HEK293 (cell line): Measurements from ENCODE around the gene SRP14.
A peak's percentile ranks its signal among the peaks of the same experiment; 100 is the strongest.

Experiments used
- CTCF ChIA-PET: fragments of 350-600 bp; formaldehyde crosslinking; extraction: SDS; loops from one replicate; lab custom pipeline; 2021; ENCODE audit warnings: antibody characterized with exemption; lab: Yijun Ruan, JAX
- POLR2A ChIA-PET: fragments of 300-600 bp; formaldehyde crosslinking; extraction: SDS; loops from one replicate; lab custom pipeline; 2020; ENCODE audit warnings: antibody characterized with exemption, inconsistent platforms; lab: Yijun Ruan, JAX
- H3K27ac ChIP-seq: fragments of 200-500 bp; sonication (Bioruptor generic); 2 replicates; pipeline ENCODE4 v1.5.1; 2014; ENCODE audit warnings: low read depth, low read length, control low read depth, inconsistent platforms; ENCODE audit errors: extremely low read depth
- H3K36me3 ChIP-seq, 2 experiments: fragments of 200-500 bp in 1 of 2; sonication (Bioruptor generic) in 1 of 2; 1 replicate in 1 of 2; 2 replicates in 1 of 2; pipeline ENCODE4 v1.5.1; 2014 to 2017; ENCODE audit warnings: inconsistent platforms in 2 of 2, low read length in 2 of 2; ENCODE audit not compliant: control insufficient read depth in 2 of 2, insufficient read depth in 1 of 2
- H3K4me1 ChIP-seq: fragments of 200-500 bp; sonication (Bioruptor generic); 2 replicates; pipeline ENCODE4 v1.5.1; 2014; ENCODE audit warnings: mild to moderate bottlenecking, low read length, inconsistent platforms; ENCODE audit not compliant: control insufficient read depth, insufficient read depth
- H3K4me3 ChIP-seq: 2 replicates; pipeline ENCODE4 v1.5.1; 2011; ENCODE audit warnings: low read depth, mild to moderate bottlenecking, control low read depth, low read length, moderate library complexity
- H3K9me3 ChIP-seq: fragments of 200-500 bp; sonication (Bioruptor generic); 2 replicates; pipeline ENCODE4 v1.5.1; 2014; ENCODE audit warnings: low read depth, low read length, inconsistent platforms; ENCODE audit not compliant: control insufficient read depth, insufficient read depth
- FEZF1 ChIP-seq: fragments of 450-650 bp; formaldehyde crosslinking; IDR thresholded peaks from 2 replicates; pipeline ENCODE4 v1.5.1; 2016; ENCODE audit warnings: missing biosample characterization, missing genetic modification characterization
- KLF16 ChIP-seq: fragments of 450-650 bp; formaldehyde crosslinking; IDR thresholded peaks from 2 replicates; pipeline ENCODE4 v1.5.1; 2017; ENCODE audit warnings: missing biosample characterization, missing genetic modification characterization
- OSR2 ChIP-seq: fragments of 450-650 bp; formaldehyde crosslinking; IDR thresholded peaks from 2 replicates; pipeline ENCODE4 v1.5.1; 2016; ENCODE audit warnings: missing biosample characterization, missing genetic modification characterization
- OVOL3 ChIP-seq: fragments of 450-650 bp; formaldehyde crosslinking; IDR thresholded peaks from 2 replicates; pipeline ENCODE4 v1.5.1; 2016; ENCODE audit warnings: missing biosample characterization, missing genetic modification characterization
- SP7 ChIP-seq: fragments of 450-650 bp; formaldehyde crosslinking; IDR thresholded peaks from 2 replicates; pipeline ENCODE4 v1.5.1; 2016; ENCODE audit warnings: missing biosample characterization, missing genetic modification characterization
- WT1 ChIP-seq: fragments of 450-650 bp; formaldehyde crosslinking; IDR thresholded peaks from 2 replicates; pipeline ENCODE4 v1.5.1; 2016; ENCODE audit warnings: missing biosample characterization, missing genetic modification characterization
- ZBTB17 ChIP-seq: fragments of 450-650 bp; formaldehyde crosslinking; IDR thresholded peaks from 2 replicates; pipeline ENCODE4 v1.5.1; 2016; ENCODE audit warnings: missing biosample characterization, missing genetic modification characterization
- ZBTB48 ChIP-seq: fragments of 450-650 bp; formaldehyde crosslinking; IDR thresholded peaks from 2 replicates; pipeline ENCODE4 v1.5.1; 2016; ENCODE audit warnings: missing biosample characterization, missing genetic modification characterization
- ZBTB8A ChIP-seq: fragments of 450-650 bp; formaldehyde crosslinking; IDR thresholded peaks from 2 replicates; pipeline ENCODE4 v1.5.1; 2016; ENCODE audit warnings: missing biosample characterization, missing genetic modification characterization
- ZEB2 ChIP-seq: fragments of 450-650 bp; formaldehyde crosslinking; IDR thresholded peaks from 2 replicates; pipeline ENCODE4 v1.5.1; 2016; ENCODE audit warnings: missing biosample characterization, missing genetic modification characterization
- ZNF174 ChIP-seq: fragments of 450-650 bp; formaldehyde crosslinking; IDR thresholded peaks from 2 replicates; pipeline ENCODE4 v1.5.0; 2017; ENCODE audit warnings: missing biosample characterization, mild to moderate bottlenecking, missing genetic modification characterization
- ZNF202 ChIP-seq: fragments of 450-650 bp; formaldehyde crosslinking; IDR thresholded peaks from 2 replicates; pipeline ENCODE4 v1.5.1; 2016; ENCODE audit warnings: missing biosample characterization, missing genetic modification characterization, borderline replicate concordance
- ZNF274 ChIP-seq, 2 experiments: fragments of 200-500 bp in 1 of 2; fragments of 450-650 bp in 1 of 2; sonication (Bioruptor generic) in 1 of 2; formaldehyde crosslinking in 1 of 2; IDR thresholded peaks; 2 replicates each; pipeline versions ENCODE4 v1.5.1 to v1.6.1; 2014 to 2016; ENCODE audit warnings: borderline replicate concordance in 1 of 2, inconsistent platforms in 1 of 2, low read length in 1 of 2, missing biosample characterization in 1 of 2, missing genetic modification characterization in 1 of 2
- ZNF366 ChIP-seq: fragments of 450-650 bp; formaldehyde crosslinking; conservative IDR thresholded peaks from 2 replicates; pipeline ENCODE4 v1.5.1; 2016; ENCODE audit warnings: missing biosample characterization, missing genetic modification characterization
- ZNF398 ChIP-seq: fragments of 450-650 bp; formaldehyde crosslinking; IDR thresholded peaks from 2 replicates; pipeline ENCODE4 v1.5.1; 2017; ENCODE audit warnings: missing biosample characterization, missing genetic modification characterization
- ZNF510 ChIP-seq: fragments of 450-650 bp; formaldehyde crosslinking; IDR thresholded peaks from 2 replicates; pipeline ENCODE4 v1.5.1; 2018; ENCODE audit warnings: mild to moderate bottlenecking, missing genetic modification characterization, missing biosample characterization; ENCODE audit not compliant: insufficient replicate concordance
- TF ChIP-seq, protein P1 (sequence below): fragments of 450-650 bp; formaldehyde crosslinking; IDR thresholded peaks from 2 replicates; pipeline ENCODE4 v1.5.1; 2017; ENCODE audit warnings: missing biosample characterization, missing genetic modification characterization

The SRP14 gene

GRCh38 chr15:39999538-40000200 lies 39.3 kb downstream of the SRP14 start:
- Histone ChIP-seq H3K9me3 (no peaks in the 10 kb centered on the region), H3K27ac (no peak overlapping the region), H3K4me1 (peaks cover 9% of the 10 kb centered on the region; the same call in 1 of the 2 replicates), H3K4me3 (no peak overlapping the region), H3K36me3 (peaks cover 14 to 63% of the 10 kb centered on the region in 2 experiments; a peak in 2 of 3 replicates)
- TF ChIP-seq ZNF202 (no peak), FEZF1 (tag by site-specific recombination) (peak; percentile 47; the same call in 1 of the 2 replicates), ZBTB48 (tag by site-specific recombination) (no peak), ZBTB8A (tag by site-specific recombination) (no peak), ZBTB17 (peak; percentile 50; the same call in 1 of the 2 replicates), OSR2 (tag by site-specific recombination) (peak; percentile 82), ZNF510 (tag by site-specific recombination) (no peak), ZEB2 (tag by site-specific recombination) (peak; percentile 37; the same call in 1 of the 2 replicates), WT1 (peak; percentile 48; the same call in 1 of the 2 replicates), ZNF398 (no peak), ZNF366 (peak; percentile 49; the same call in 1 of the 2 replicates), OVOL3 (tag by site-specific recombination) (no peak), KLF16 (0 out of 2 replicates have a peak, but pooled peaks have one; percentile 43), SP7 (0 out of 2 replicates have a peak, but pooled peaks have one; percentile 46), ZNF174 (no peak)
- TF ChIP-seq, protein P1, sequence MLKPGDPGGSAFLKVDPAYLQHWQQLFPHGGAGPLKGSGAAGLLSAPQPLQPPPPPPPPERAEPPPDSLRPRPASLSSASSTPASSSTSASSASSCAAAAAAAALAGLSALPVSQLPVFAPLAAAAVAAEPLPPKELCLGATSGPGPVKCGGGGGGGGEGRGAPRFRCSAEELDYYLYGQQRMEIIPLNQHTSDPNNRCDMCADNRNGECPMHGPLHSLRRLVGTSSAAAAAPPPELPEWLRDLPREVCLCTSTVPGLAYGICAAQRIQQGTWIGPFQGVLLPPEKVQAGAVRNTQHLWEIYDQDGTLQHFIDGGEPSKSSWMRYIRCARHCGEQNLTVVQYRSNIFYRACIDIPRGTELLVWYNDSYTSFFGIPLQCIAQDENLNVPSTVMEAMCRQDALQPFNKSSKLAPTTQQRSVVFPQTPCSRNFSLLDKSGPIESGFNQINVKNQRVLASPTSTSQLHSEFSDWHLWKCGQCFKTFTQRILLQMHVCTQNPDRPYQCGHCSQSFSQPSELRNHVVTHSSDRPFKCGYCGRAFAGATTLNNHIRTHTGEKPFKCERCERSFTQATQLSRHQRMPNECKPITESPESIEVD (tag by site-specific recombination) = peak; percentile 75
- ChIA-PET CTCF (no interaction called here), POLR2A (no interaction called here)

DNA sequence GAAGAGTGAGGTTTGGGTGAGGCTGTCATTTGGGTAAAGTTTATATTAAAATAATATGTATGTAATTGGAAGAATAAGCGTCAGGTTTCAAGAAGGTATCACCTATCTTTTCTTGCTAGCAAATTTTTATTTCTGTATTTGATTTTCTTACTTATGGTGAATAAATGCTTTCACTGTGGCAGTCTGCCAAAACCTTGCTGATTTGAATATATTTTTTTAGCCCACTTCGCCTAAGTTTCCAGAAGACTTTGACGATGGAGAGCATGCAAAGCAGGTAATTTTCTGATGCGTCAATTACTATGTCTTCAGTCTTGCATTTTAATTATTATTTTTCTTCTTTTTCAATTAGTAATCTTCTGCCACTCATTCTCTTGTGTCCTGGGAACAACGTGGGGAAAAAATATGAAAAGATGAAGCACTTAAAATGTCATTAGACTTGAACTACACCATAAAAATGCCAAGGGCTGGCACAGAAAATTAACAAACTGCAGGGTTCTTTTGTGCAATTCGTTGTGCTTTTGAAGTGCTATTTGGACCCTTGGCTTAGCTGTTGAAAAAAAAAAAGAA lies 40.4 kb downstream of the SRP14 start:
- Histone ChIP-seq H3K4me3 (no peak overlapping the region), H3K9me3 (no peaks in the 10 kb centered on the region), H3K36me3 (peaks cover 5 to 62% of the 10 kb centered on the region in 2 experiments; a peak in 2 of 3 replicates), H3K27ac (no peak overlapping the region), H3K4me1 (peaks cover 9% of the 10 kb centered on the region; the same call in 1 of the 2 replicates)
- no peak for TF ChIP-seq ZNF274 (IDR thresholded peaks at IDR 0.05; ENCODE audit: low read length)
- no peak for TF ChIP-seq ZNF274 (tag by site-specific recombination; IDR thresholded peaks at IDR 0.05; ENCODE audit: borderline replicate concordance)
- TF ChIP-seq, protein P1 (tag by site-specific recombination) = peak; percentile 50
- CTCF ChIA-PET = no interaction called here
- POLR2A ChIA-PET = no interaction called here
